Pons (tissue), 1 donor: ENCODE measurements around the gene UBE2J2.

Experiments used
- DNase-seq: peaks from one replicate; pipeline ENCODE4 v3.0.0-alpha.2; 2016; ENCODE audit warnings: low spot score

The UBE2J2 gene

GRCh38 chr1:1239614-1240347, 33.9 kb downstream of the UBE2J2 start:
- DNase-seq: no peak

GRCh38 chr1:1239227-1239613, 34.4 kb downstream of the UBE2J2 start:
- DNase-seq: no peak

GRCh38 chr1:1238702-1239178, 34.9 kb downstream of the UBE2J2 start:
- DNase-seq: no peak

GRCh38 chr1:1237874-1238701, 35.6 kb downstream of the UBE2J2 start:
- DNase-seq: no peak

GRCh38 chr1:1236945-1237873, 36.4 kb downstream of the UBE2J2 start:
- no peak for DNase-seq

- no peak for DNase-seq
These were observed 37.4 kb downstream of the UBE2J2 start for GRCh38 chr1:1236176-1236763.

- no peak for DNase-seq
These were observed 38.5 kb downstream of the UBE2J2 start for GRCh38 chr1:1235016-1235744.

- DNase-seq: no peak
These were observed 39.4 kb downstream of the UBE2J2 start for GRCh38 chr1:1234180-1234808.

- no peak for DNase-seq
These were observed 40.1 kb downstream of the UBE2J2 start for GRCh38 chr1:1233567-1233892.

- DNase-seq: no peak
These were observed 40.7 kb downstream of the UBE2J2 start for GRCh38 chr1:1232796-1233566.

- no peak for DNase-seq
These were observed 41.4 kb downstream of the UBE2J2 start, which contains the start of gene B3GALT6 for GRCh38 chr1:1232208-1232795. Gene B3GALT6 (plus strand): TSS chr1:1232237. CDS start chr1:1232279, 42 bp downstream.

- peak; percentile 92 for DNase-seq
These were observed 42.0 kb downstream of the UBE2J2 start, which contains the start of gene SDF4 for GRCh38 chr1:1231400-1232207. Gene SDF4 (minus strand): TSS chr1:1232001. CDS start chr1:1228772, 3,229 bp downstream.

- DNase-seq: no peak
These were observed 42.8 kb downstream of the UBE2J2 start for GRCh38 chr1:1230656-1231399.

GRCh38 chr1:1229770-1230169, 43.9 kb downstream of the UBE2J2 start:
- no peak for DNase-seq

GRCh38 chr1:1228596-1229321, 44.9 kb downstream of the UBE2J2 start:
- no peak for DNase-seq

GRCh38 chr1:1228187-1228586, 45.5 kb downstream of the UBE2J2 start:
- no peak for DNase-seq

GRCh38 chr1:1227386-1227785, 46.3 kb downstream of the UBE2J2 start:
- no peak for DNase-seq
